Measurements from ENCODE around the gene ALOX5AP. TPM values are rescaled to one million over a fixed set of nuclear protein-coding genes. Genes with fewer than 3 reads are reported as not detected.

ALOX5AP gene
- total and polyA plus RNA-seq, 4 donors = 3.5 to 6.7 (median 4.1) TPM

DNA sequence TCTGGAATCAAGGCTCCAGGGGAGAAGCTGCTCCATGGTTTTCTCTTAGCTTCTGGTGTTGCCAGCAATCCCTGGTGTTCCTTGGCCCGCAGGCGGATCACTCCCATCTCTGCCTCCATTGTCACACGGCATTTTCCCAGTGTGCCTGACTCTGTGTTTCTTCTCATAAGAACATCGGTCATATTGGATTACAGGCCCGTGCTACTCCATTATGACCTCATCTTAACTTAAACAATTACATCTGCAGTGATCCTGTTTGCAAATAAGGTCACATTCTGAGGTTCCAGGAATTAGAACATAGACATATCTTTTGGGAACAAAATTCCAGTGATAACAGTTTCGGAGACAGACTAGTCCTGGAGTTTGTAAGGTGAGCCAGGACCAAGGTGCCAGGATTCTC is 23.5 kb upstream of the ALOX5AP start (continued):
- TF ChIP-seq, protein P1, sequence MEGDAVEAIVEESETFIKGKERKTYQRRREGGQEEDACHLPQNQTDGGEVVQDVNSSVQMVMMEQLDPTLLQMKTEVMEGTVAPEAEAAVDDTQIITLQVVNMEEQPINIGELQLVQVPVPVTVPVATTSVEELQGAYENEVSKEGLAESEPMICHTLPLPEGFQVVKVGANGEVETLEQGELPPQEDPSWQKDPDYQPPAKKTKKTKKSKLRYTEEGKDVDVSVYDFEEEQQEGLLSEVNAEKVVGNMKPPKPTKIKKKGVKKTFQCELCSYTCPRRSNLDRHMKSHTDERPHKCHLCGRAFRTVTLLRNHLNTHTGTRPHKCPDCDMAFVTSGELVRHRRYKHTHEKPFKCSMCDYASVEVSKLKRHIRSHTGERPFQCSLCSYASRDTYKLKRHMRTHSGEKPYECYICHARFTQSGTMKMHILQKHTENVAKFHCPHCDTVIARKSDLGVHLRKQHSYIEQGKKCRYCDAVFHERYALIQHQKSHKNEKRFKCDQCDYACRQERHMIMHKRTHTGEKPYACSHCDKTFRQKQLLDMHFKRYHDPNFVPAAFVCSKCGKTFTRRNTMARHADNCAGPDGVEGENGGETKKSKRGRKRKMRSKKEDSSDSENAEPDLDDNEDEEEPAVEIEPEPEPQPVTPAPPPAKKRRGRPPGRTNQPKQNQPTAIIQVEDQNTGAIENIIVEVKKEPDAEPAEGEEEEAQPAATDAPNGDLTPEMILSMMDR (IDR thresholded peaks at IDR 0.05; ENCODE audit: low read depth, low read length, missing input control) = no peak
- no peak for TF ChIP-seq TAF1 (conservative IDR thresholded peaks at IDR 0.05)

DNA sequence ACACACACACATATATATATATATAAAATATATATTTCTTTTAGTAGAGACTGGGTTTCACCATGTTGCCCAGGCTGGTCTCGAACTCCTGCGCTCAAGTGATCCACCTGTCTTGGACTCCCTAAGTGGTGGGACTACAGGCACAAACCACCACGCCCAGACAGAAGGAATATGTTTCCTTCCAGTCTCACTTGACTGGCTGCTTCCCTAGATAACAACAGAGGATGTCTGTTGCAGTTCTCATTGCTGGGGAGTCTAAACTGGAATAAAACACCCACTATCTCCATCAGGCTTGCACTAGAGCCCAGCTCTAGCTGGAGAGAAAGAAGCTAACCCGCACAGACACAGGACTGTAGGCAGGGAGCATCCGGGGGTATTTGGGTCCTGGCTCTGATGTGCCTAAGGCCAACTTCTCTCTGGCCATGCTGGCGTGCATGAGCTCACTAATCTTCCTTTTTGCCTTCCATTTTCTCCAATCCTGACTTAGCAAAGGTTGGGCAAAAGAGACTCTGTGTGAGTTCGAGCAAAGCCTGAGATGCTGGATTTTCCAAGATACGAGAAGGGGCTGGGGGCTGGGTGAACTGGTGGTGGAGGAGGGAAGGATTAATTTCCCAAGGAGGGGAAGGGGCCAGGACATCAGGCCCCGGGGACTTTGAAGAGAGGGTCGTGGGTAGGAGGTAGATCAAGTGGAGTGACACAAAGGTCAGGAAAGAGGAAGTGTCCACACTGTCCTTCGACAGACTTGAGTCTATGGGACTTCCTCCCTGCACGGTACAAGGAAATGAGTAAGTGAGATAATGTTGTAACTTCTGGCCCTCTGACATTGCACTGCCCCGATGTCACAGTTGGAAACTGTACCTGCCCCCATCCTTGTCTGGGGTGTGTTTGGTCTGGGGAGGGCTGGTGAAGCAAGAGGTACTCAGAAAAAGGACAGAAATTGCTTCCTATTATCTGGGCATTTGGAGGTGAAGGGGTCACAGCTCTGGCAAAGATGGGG is 22.5 kb upstream of the ALOX5AP start:
- H3K4me1 ChIP-seq (ENCODE audit: control insufficient read depth in 4 of 4, insufficient read depth in 4 of 4, low read length in 3 of 4) = no peaks in the 10 kb centered on the region
- H3K9ac ChIP-seq (ENCODE audit: low read depth in 1 of 2, low read length in 2 of 2) = no peak overlapping the region

More for the DNA sequence above, 22.5 kb upstream of the ALOX5AP start:
- Histone ChIP-seq H3K36me3 (ENCODE audit: control insufficient read depth in 4 of 4, insufficient read depth in 3 of 4, low read depth in 1 of 4, low read length in 3 of 4) (no peaks in the 10 kb centered on the region), H3K9me3 (ENCODE audit: control insufficient read depth in 4 of 4, low read length in 3 of 4) (no peaks in the 10 kb centered on the region), H3K27me3 (ENCODE audit: control insufficient read depth in 4 of 4, insufficient read depth in 4 of 4, low read length in 3 of 4) (no peaks in the 10 kb centered on the region), H3K27ac (ENCODE audit: low read depth in 1 of 2, low read length in 2 of 2) (peak overlapping the region; percentile 39 to 63), H3K4me3 (ENCODE audit: low read depth in 1 of 3, low read length in 3 of 3) (no peak overlapping the region)
- no peak for DNase-seq (ENCODE audit: low spot score)
- 60% methylated on average over 13 of the region's 13 CpGs for WGBS
- TF ChIP-seq, protein P2, sequence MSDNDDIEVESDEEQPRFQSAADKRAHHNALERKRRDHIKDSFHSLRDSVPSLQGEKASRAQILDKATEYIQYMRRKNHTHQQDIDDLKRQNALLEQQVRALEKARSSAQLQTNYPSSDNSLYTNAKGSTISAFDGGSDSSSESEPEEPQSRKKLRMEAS (IDR thresholded peaks at IDR 0.05) = peak; percentile 59
- TF ChIP-seq HNF4A (conservative IDR thresholded peaks at IDR 0.05) (no peak), HNF4G (IDR thresholded peaks at IDR 0.05) (no peak), SP1 (IDR thresholded peaks at IDR 0.05) (peak; percentile 15), RXRA (IDR thresholded peaks at IDR 0.05) (no peak), FOXA2 (IDR thresholded peaks at IDR 0.05) (no peak), GABPA (IDR thresholded peaks at IDR 0.05 in 1 of 2, conservative IDR thresholded peaks at IDR 0.05 in 1 of 2) (no peak), RAD21 (IDR thresholded peaks at IDR 0.05) (no peak), EGR1 (IDR thresholded peaks at IDR 0.05; ENCODE audit: low read depth in 2 of 2) (peak in 1 of 2 donors; percentile 12), NR2F2 (IDR thresholded peaks at IDR 0.05) (peak; percentile 82), YY1 (IDR thresholded peaks at IDR 0.05) (no peak)
- TF ChIP-seq, protein P1 (IDR thresholded peaks at IDR 0.05; ENCODE audit: low read depth, low read length, missing input control) = no peak
- TF ChIP-seq, protein P3, sequence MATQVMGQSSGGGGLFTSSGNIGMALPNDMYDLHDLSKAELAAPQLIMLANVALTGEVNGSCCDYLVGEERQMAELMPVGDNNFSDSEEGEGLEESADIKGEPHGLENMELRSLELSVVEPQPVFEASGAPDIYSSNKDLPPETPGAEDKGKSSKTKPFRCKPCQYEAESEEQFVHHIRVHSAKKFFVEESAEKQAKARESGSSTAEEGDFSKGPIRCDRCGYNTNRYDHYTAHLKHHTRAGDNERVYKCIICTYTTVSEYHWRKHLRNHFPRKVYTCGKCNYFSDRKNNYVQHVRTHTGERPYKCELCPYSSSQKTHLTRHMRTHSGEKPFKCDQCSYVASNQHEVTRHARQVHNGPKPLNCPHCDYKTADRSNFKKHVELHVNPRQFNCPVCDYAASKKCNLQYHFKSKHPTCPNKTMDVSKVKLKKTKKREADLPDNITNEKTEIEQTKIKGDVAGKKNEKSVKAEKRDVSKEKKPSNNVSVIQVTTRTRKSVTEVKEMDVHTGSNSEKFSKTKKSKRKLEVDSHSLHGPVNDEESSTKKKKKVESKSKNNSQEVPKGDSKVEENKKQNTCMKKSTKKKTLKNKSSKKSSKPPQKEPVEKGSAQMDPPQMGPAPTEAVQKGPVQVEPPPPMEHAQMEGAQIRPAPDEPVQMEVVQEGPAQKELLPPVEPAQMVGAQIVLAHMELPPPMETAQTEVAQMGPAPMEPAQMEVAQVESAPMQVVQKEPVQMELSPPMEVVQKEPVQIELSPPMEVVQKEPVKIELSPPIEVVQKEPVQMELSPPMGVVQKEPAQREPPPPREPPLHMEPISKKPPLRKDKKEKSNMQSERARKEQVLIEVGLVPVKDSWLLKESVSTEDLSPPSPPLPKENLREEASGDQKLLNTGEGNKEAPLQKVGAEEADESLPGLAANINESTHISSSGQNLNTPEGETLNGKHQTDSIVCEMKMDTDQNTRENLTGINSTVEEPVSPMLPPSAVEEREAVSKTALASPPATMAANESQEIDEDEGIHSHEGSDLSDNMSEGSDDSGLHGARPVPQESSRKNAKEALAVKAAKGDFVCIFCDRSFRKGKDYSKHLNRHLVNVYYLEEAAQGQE (IDR thresholded peaks at IDR 0.05) = no peak
- TF ChIP-seq, protein P4, sequence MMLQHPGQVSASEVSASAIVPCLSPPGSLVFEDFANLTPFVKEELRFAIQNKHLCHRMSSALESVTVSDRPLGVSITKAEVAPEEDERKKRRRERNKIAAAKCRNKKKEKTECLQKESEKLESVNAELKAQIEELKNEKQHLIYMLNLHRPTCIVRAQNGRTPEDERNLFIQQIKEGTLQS (IDR thresholded peaks at IDR 0.05) = no peak

Data from liver (tissue), 9 donors.